Stimulated activated naive CD4-positive, alpha-beta T cell treated with Interleukin-2 at 50 U/mL for 16 hours (primary cell): ENCODE data around the gene GOLGA5.

Source experiments
- DNase-seq: peaks from one replicate; lab custom pipeline; 2025; lab: John Stamatoyannopoulos, UW

The GOLGA5 gene

DNA sequence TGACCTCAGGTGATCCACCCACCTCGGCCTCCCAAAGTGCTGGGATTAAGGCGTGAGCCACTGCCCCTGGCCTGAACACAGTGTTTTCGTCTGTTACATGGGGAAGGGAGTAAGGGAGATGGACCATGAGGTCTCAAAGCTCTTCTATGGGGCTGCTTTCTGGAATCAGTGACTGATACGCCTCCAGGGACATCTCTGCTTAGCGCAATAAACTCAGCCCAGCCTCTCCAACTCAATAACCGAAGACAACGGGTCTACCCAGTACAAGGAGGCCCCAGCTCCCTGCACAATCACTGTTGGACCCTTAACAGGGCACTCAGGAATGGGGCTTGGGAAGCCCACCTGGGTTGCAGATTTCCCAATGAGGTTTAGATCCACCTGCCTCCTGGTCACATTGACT is 86.2 kb downstream of the GOLGA5 start:
- no peak for DNase-seq

DNA sequence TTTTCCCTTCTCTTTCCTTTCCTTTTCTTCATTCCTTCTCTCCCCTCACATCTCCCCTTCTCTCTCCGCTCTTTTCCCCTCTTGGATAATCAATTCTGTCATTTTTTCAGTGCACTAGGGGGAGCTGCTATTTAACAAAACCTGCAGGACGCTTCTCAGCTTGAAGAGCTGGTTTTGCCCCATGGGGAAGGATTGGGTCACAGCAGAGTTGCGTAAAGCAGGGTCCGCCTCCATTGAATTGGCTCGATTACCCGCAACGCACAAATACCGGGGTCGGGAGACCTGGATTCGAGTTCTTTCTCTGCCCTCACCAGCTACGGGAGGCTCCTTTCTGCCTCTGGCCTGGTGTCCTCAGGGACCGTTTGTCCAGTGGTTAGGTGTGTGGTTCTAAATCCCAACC is 86.7 kb downstream of the GOLGA5 start:
- DNase-seq: no peak

DNA sequence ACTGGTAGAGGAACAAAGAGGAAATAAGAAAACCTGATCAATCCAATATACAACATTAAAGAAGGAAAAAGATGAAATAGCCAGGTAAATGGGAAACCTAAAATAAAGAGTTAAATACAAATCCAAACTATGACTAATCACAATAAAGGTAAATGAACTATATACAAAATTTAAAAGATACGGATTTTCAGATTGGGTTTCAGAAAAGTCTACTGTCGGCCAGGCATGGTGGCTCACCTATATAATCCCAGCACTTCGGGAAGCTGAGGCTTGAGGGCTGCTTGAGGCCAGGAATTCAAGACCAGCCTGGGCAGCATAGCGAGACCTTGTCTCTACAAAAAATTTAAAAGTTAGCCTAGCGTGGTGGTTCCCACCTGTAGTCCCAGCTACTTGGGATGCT is 89.0 kb downstream of the GOLGA5 start:
- no peak for DNase-seq

DNA sequence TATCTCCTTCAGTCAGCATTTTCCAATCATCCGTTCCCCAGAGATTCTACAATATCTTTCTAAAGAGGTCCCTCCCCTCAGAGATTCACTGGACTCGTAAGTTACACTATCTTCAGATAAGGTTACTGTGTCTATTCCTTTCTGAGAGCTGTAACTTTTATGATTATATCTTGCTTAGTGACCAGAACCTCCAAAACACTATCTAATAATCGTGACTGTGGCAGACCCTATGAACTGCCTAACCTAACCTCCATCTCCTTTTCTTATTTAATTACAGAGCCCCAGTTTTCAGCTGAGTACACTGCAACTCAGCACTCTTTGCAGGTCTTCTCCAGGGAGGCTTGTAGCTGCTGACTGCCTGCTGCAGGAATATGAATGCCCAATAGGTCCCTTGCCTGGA is 90.3 kb downstream of the GOLGA5 start:
- no peak for DNase-seq

DNA sequence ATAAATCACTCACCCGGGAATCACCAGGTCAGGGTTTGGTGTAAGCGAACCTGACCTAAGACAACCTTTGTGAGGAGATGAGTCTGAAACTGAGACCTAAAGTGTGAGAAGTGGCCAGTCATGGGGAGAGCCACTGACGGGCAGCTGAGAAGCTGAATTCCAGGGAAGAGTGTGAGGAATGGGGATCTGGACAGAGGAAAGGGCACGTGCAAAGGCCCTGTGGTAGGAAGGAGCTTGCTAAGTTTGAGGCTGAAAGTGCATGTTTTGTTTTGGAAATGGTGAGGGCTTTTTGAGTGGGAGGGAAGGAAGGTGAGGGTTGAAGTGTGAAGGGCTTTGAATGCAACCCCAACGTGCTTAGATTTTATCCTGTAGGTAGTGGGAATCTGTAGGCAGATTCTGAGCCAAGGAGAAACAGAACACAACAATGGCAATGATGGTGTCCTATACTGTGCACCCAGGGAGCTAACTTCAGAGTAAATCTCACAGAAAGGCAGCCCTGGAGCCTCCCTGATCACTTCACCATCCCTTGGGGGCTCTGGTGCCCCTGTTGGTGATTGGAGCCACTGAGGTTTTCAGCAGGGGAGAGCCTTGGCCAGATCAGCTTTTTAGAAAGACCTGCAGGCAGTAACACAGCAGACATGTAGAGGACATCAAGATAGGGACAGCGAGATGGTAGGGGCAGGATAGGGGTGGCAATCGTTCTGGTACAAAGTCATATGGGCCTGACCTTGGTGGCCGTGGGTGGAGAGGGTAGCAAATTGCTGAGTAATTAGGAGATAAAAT is 91.4 kb downstream of the GOLGA5 start:
- no peak for DNase-seq

DNA sequence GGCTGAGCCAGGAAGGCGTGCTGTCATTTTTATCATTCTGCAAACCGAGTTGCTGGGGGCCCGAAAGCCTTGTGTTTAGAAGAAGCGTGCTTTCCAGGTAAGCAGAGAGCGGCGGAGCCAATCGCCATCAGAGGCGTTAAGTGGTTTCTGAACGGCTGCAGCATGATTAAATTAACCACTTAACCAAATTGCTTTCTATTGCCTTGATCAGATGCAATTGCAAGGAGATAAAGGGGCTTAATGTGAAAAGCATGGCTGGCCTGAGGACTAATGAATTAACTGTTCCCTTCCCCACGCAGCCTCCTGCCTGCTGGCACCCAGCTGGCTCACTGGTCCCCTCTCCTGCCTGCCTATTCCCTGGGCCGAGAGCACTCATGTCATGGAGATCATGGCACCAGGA is 92.2 kb downstream of the GOLGA5 start:
- DNase-seq: no peak

DNA sequence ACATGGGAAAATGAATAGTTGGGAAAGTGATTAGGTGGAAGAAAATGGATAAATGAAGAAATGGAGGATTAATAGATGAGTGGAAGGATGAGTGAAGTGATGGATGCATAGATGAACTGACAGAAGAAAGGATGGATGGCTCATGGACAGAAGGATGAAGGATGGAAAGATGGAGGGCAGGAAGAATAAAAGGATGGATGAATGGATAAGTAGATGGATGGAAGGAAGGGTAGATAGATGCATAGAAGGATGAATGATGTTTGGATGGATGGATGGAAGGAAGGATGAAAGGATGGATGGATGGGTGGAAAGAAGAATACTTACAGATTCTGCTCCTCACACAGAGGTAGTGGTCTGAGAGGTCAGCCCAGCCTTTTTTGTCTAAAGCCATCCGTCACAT is 93.1 kb downstream of the GOLGA5 start:
- no peak for DNase-seq

DNA sequence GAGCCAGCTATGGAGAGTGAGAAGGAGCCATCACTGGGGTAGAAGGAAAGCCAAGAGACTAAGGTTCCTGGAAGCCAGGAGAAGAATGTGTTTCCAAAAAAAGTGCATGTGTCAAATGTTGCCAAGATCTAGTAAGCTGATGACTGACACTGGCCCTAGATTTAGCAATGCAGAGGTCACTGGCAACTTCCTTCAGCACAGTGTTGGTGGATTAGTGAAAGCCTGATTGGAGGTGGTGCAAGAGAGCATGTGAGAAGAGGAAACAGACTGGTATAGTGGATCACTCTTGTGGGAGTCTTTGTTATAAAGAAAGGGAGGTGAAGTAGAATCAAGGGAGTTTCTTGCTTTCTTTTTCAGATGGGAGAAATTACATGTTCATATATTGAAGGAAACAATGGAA is 94.8 kb downstream of the GOLGA5 start:
- DNase-seq: no peak
